Ishikawa (cell line): ENCODE results near the gene GALNT7.

Experiments used
- EP300 ChIP-seq: IDR thresholded peaks from 2 replicates; pipeline ENCODE4 v1.6.1; 2012; ENCODE audit warnings: borderline replicate concordance
- FOXM1 ChIP-seq: IDR thresholded peaks from 2 replicates; pipeline ENCODE4 v1.6.1; 2012; ENCODE audit warnings: low read depth, borderline replicate concordance
- MAX ChIP-seq: IDR thresholded peaks from 2 replicates; pipeline ENCODE4 v1.6.1; 2012
- NFIC ChIP-seq: IDR thresholded peaks from 2 replicates; pipeline ENCODE4 v1.6.1; 2012
- REST ChIP-seq: IDR thresholded peaks from 2 replicates; pipeline ENCODE4 v1.6.1; 2012; ENCODE audit warnings: low read depth, mild to moderate bottlenecking
- TAF1 ChIP-seq: IDR thresholded peaks from 2 replicates; pipeline ENCODE4 v1.6.1; 2012; ENCODE audit warnings: low read depth, mild to moderate bottlenecking
- TCF12 ChIP-seq: IDR thresholded peaks from 2 replicates; pipeline ENCODE4 v1.6.1; 2012; ENCODE audit warnings: low read depth
- TEAD4 ChIP-seq: IDR thresholded peaks from 2 replicates; pipeline ENCODE4 v1.6.1; 2012
- USF1 ChIP-seq: IDR thresholded peaks from 2 replicates; pipeline ENCODE4 v1.6.1; 2012
- YY1 ChIP-seq: IDR thresholded peaks from 2 replicates; pipeline ENCODE4 v1.6.1; 2012; ENCODE audit warnings: low read depth
- ZBTB7A ChIP-seq: IDR thresholded peaks from 2 replicates; pipeline ENCODE4 v1.6.1; 2012; ENCODE audit warnings: low read depth

GALNT7 gene

GRCh38 chr4:173371292-173372192 is 202.9 kb downstream of the GALNT7 start:
- peak; percentile 17; the same call in 1 of the 2 replicates for TF ChIP-seq TAF1
- TF ChIP-seq USF1 = no peak
- TF ChIP-seq FOXM1 = no peak
- no peak for TF ChIP-seq REST
- no peak for TF ChIP-seq TCF12
- TF ChIP-seq YY1 = 0 out of 2 replicates have a peak, but pooled peaks have one; percentile 20
- no peak for TF ChIP-seq EP300
- TF ChIP-seq MAX = no peak
- peak; percentile 12; the same call in 1 of the 2 replicates for TF ChIP-seq NFIC
- TF ChIP-seq TEAD4 = no peak
- no peak for TF ChIP-seq ZBTB7A
